ENCODE measurements around the gene SPSB2.

Gene SPSB2

DNA sequence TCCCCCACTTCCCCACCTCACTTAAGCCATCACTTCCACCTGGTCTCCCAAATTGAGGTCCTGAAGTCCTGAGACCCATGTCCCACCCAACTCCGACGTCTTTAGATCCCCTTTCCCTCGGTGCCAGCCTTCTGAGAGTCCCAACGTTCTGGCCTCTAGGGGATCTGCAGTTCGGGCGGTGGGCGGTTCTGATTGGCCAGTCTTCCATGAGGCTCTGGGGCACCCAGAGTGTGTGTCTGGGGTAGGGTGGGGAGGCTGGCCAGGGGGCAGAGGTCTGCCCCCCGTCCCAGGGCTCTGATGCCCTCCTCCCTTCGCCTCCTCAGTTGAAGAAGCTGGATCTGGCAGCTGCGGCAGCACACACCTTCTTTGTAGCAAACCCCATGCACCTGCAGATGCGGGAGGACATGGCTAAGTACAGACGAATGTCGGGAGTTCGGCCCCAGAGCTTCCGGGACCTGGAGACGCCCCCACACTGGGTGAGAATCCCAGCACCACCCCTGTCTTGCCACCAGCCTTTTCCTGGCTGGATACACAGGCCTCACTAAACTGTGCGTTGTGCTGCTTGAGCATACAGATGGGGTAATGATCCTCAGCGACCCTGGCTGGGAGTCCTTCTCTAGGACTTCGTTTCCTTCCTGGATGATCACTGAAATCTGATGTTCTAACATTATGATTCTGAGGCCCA, 43.4 kb downstream of the SPSB2 start:
- no peak for DNase-seq

DNA sequence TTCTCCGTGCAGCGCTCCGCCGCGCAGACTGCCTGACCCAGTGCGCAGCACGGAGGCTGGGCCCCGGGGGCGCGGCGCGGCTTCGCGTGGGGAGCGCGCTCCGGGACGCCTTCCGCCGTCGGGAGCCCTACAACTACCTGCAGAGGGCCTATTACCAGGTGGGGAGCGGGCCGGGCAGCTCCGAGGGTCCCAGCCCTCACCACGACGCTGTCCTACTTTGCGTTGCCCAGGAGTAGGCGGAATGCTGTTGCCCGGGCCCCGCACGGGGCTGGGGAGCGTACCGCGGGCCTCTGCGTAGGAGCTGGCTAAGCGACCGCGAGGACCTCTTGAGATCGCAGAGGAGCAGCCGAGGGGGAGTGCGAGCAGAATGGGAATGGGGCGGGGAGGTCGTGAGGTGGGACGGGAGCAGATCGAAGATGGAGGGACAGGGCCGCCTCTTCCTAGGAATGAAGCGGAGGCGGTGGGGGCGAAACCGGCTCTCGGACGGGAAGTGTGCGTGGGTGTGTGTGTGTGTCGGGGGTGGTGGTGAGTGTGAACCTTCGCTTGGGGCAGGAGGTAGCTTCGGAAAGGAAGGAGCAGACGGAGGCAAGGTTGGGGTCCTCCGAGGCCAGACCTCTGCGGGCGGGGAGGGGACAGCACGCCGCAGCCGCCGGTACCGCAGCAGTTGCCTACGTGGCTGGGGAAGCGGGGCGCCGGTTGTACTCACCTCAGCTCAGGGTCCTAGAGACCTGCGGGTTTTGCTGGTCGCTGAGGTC, 44.1 kb downstream of the SPSB2 start:
- no peak for DNase-seq

GRCh38 chr12:6827982-6828780, 44.9 kb downstream of the SPSB2 start, which contains the start of gene P3H3:
Gene P3H3, plus strand, starts transcription at chr12:6828407. Its CDS starts 34 bp downstream, at chr12:6828441.
- DNase-seq = no peak

GRCh38 chr12:6827437-6827911, 45.6 kb downstream of the SPSB2 start:
- no peak for DNase-seq

DNA sequence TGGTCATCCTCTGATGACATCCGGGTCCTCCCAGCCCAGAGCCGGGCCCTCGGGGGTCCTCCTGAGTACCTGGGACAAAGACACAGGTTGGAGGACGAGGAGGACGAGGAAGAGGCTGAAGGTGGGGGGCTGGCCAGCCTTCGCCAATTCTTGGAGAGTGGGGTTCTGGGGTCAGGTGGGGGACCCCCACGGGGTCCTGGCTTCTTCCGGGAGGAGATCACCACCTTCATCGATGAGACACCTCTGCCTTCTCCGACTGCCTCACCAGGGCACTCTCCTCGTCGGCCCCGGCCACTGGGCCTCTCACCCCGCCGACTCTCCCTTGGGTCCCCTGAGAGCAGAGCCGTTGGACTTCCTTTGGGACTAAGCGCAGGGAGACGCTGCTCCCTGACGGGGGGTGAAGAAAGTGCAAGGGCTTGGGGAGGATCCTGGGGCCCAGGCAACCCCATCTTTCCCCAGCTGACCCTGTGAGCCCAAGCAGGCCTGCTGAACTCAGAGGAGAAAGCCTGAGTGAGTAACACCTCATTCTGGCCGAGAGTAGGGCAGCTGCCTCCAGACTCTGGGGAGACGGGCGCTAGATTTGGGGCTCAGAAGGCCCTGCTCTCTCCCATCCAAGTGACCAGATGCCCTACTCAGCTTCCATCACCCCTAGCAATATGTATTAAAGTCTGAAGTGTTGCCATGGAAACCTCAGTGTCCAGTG, 46.2 kb downstream of the SPSB2 start:
- no peak for DNase-seq

DNA sequence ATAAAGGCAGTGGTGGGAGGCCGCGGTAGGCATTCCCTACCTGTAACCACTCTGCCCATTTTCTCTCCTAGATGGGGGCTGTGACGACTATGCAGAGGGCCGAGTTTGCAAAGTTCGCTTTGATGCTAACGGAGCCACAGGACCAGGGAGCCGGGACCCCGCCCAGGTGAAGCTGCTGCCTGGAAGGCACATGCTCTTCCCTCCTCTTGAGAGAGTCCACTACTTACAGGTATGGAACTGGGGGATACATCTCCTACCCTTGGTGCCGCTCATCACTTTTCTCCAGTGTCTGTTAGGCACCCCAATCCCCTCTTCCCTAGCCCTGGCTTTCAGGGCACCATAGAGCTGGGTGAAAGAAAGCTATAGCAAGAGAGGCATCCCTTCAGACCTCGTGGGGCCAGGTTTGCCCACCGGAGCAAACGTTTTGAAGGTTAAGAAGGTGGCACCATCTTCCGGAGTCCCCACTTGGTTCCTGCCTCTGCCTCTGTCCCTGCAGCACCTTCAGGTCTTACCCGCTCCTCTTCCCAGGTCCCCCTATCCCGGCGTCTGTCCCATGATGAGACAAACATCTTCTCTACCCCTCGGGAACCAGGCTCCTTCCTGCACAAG, 46.9 kb downstream of the SPSB2 start:
- DNase-seq = no peak

GRCh38 chr12:6825398-6826124, 47.5 kb downstream of the SPSB2 start:
- DNase-seq = peak; percentile 11

- DNase-seq = no peak
Observed at GRCh38 chr12:6824901-6825381, 48.2 kb downstream of the SPSB2 start.

DNA sequence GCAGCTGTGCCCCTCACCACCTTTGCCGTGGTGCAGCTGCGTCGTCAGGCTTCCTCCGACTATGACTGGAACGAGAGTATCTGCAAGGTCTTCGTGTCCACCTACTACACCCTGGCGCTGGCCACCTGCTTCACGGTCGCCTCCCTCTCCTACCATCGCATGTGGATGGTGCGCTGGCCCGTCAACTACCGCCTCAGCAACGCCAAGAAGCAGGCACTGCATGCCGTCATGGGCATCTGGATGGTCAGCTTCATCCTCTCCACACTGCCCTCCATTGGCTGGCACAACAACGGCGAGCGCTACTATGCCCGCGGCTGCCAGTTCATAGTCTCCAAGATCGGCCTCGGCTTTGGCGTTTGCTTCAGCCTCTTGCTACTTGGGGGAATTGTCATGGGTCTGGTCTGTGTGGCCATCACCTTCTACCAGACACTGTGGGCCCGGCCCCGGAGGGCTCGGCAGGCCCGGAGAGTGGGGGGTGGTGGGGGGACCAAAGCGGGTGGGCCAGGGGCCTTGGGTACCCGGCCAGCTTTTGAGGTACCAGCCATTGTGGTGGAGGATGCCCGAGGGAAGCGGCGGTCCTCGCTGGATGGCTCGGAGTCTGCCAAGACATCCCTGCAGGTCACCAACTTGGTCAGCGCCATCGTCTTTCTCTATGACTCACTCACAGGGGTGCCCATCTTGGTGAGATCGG, 48.9 kb downstream of the SPSB2 start:
- no peak for DNase-seq

DNA sequence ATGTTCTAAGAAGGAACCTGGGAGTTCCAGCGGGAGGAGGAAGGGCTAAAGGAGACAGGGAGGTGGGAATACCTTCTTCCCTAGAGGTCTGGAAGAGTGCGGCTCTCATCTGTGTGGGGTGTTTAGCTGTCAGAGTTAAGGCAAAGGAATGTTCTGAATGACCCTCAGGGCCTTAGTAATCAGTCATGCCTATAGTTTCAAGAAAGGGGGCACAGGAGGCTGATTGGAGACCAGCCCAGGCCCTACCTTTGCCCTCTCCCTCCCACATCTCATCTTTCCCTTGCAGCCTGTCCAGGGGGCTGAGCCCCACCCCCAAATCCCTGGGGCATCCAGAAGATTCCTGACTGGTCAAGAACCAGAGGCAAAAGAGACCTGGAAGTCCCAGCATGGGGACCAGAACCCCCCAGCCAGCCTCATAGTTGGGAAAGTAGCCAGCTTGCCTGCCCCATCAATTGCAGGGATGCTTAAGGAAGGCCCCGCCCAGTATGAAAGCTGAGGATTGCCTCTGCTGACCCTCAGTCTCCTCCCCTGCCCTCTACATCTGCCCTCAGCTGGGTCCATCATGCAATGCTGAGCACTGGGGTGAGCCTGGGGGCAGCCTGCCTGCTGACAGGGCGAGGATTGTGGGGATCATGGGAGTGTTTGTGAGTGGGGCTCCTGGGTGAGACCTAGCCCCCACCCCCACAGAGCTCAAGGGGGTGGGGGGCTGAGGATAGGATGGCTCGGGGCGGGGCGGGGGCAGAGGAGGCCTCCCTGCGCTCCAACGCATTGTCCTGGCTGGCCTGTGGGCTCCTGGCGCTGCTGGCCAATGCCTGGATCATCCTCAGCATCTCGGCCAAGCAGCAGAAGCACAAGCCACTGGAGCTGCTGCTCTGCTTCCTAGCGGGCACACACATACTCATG, 49.7 kb downstream of the SPSB2 start:
- DNase-seq = no peak

DNA sequence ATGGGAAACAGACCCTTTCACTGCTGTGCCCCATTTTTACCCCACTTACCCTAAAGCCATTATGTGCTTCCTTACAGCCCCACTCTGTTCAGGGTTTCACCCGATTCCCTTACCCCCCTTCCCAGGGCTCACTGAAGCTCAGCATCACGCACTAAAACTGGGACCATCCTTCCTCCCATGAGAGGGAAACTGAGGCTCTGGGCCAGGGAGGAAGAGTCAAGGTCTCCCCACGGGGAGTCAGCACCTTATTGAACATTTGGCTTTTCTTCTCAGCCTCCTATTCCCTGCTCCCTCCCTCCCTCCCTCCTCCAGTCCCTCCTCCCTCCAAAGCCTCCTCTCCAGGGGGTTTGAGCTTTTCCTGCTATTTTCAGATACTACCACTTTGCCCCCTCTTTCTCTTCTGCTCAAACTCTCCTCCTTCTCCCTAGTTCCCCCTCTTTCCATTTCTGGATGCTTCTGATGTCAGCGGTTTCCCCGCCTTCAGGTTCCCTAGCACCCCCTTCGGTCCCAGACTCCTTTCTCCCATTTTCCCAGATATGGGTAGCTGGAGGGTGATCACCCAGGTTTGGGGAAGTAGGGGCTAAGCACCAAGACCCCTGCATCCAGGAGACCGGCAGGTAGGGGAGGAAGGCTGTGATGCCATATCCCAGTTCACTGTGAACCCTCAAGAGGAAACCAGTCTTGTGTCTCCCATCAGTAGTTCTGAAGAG, 50.5 kb downstream of the SPSB2 start:
- DNase-seq = no peak

- DNase-seq = no peak
Observed at GRCh38 chr12:6821591-6822425, 51.3 kb downstream of the SPSB2 start, which contains the start of gene GPR162. Gene GPR162, plus strand, starts transcription at chr12:6821821. Its CDS starts 2,078 bp downstream, at chr12:6823899.

Data from NK-92 treated with Interleukin-12 subunit alpha and Interleukin-12 subunit beta, amount 100 ng/mL, for 24 hours (cell line).